Nephron progenitor cell (in vitro differentiated cells): ENCODE measurements around the gene YAP1.

Source experiments
- DNase-seq: peaks from one replicate; pipeline ENCODE4 v3.0.0; 2021
- H3K27ac Mint-ChIP-seq: 2 replicates; pipeline ENCODE4 v1.8.0; 2021; ENCODE audit warnings: mild to moderate bottlenecking, moderate library complexity, mixed read lengths
- H3K27me3 Mint-ChIP-seq: 2 replicates; pipeline ENCODE4 v1.8.0; 2021; ENCODE audit warnings: mild to moderate bottlenecking, low read depth, mixed read lengths; ENCODE audit not compliant: poor library complexity
- H3K36me3 Mint-ChIP-seq: 2 replicates; pipeline ENCODE4 v1.8.0; 2021; ENCODE audit warnings: low read depth, mixed read lengths
- H3K4me1 Mint-ChIP-seq: 2 replicates; pipeline ENCODE4 v1.8.0; 2021; ENCODE audit warnings: mixed read lengths
- H3K4me3 Mint-ChIP-seq: 2 replicates; pipeline ENCODE4 v1.8.0; 2021; ENCODE audit warnings: mild to moderate bottlenecking, moderate library complexity, mixed read lengths
- H3K9me3 Mint-ChIP-seq: 2 replicates; pipeline ENCODE4 v1.8.0; 2021; ENCODE audit warnings: mild to moderate bottlenecking, moderate library complexity, mixed read lengths
- TF ChIP-seq, protein P1 (sequence below): fragments of 200-600 bp; sonication (generic); IDR thresholded peaks from 2 replicates; pipeline ENCODE4 v1.5.0; 2021; ENCODE audit warnings: antibody characterized with exemption

The YAP1 gene

DNA sequence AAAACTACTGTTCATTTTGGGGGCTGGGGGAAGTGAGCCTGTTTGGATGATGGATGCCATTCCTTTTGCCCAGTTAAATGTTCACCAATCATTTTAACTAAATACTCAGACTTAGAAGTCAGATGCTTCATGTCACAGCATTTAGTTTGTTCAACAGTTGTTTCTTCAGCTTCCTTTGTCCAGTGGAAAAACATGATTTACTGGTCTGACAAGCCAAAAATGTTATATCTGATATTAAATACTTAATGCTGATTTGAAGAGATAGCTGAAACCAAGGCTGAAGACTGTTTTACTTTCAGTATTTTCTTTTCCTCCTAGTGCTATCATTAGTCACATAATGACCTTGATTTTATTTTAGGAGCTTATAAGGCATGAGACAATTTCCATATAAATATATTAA is 119.9 kb downstream of the YAP1 start:
- no peak for DNase-seq
- Mint-ChIP-seq H3K9me3 (no peaks in the 10 kb centered on the region), H3K27ac (no peak overlapping the region), H3K4me3 (no peak overlapping the region), H3K36me3 (peaks cover 85% of the 10 kb centered on the region), H3K4me1 (peaks cover 7% of the 10 kb centered on the region), H3K27me3 (no peaks in the 10 kb centered on the region)
- TF ChIP-seq, protein P1, sequence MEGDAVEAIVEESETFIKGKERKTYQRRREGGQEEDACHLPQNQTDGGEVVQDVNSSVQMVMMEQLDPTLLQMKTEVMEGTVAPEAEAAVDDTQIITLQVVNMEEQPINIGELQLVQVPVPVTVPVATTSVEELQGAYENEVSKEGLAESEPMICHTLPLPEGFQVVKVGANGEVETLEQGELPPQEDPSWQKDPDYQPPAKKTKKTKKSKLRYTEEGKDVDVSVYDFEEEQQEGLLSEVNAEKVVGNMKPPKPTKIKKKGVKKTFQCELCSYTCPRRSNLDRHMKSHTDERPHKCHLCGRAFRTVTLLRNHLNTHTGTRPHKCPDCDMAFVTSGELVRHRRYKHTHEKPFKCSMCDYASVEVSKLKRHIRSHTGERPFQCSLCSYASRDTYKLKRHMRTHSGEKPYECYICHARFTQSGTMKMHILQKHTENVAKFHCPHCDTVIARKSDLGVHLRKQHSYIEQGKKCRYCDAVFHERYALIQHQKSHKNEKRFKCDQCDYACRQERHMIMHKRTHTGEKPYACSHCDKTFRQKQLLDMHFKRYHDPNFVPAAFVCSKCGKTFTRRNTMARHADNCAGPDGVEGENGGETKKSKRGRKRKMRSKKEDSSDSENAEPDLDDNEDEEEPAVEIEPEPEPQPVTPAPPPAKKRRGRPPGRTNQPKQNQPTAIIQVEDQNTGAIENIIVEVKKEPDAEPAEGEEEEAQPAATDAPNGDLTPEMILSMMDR = no peak

DNA sequence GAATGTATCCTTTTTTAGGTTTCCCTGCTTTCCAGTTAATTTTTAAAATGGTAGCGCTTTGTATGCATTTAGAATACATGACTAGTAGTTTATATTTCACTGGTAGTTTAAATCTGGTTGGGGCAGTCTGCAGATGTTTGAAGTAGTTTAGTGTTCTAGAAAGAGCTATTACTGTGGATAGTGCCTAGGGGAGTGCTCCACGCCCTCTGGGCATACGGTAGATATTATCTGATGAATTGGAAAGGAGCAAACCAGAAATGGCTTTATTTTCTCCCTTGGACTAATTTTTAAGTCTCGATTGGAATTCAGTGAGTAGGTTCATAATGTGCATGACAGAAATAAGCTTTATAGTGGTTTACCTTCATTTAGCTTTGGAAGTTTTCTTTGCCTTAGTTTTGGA is 120.7 kb downstream of the YAP1 start:
- Mint-ChIP-seq H3K9me3 (no peaks in the 10 kb centered on the region), H3K4me3 (no peak overlapping the region), H3K4me1 (peaks cover 13% of the 10 kb centered on the region), H3K36me3 (peaks cover 78% of the 10 kb centered on the region), H3K27me3 (no peaks in the 10 kb centered on the region), H3K27ac (no peak overlapping the region)
- DNase-seq = no peak
- TF ChIP-seq, protein P1 = no peak

DNA sequence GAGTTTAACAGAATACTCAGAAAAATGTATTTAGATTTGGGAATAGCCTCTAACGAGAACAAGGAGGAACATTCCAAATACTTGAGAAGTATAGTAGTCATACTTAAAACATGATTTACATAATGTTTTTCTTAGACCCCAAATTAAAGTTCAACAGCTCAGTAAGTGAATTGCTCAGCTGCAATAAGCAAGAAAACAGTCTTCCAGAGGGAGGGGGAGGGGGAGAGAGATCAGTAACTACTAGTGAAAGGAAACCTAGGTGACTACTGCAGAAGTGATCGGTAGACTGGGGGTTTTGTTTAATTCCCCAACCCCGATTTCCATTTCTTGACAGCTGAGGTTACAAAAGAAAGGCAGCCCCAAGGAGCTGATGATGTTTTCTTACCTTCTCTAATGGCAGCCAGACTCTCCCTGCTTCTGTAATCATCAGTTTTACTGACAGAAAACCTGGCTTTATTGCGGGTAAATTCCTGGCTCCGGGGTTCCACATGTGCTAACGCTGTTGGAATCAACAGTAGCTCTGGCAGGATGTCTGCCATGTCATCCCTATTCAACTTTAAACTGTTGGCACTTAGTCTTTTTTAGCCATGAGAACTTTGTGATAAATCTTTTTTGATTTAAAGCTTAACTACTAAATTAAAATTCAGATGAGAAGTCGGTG is 124.7 kb downstream of the YAP1 start:
- Mint-ChIP-seq H3K4me3 (peak overlapping the region; percentile 4), H3K27ac (peak overlapping the region; percentile 93), H3K9me3 (peaks cover 4% of the 10 kb centered on the region), H3K27me3 (no peaks in the 10 kb centered on the region), H3K4me1 (peaks cover 36% of the 10 kb centered on the region), H3K36me3 (peaks cover 62% of the 10 kb centered on the region)
- TF ChIP-seq, protein P1 = no peak
- no peak for DNase-seq

DNA sequence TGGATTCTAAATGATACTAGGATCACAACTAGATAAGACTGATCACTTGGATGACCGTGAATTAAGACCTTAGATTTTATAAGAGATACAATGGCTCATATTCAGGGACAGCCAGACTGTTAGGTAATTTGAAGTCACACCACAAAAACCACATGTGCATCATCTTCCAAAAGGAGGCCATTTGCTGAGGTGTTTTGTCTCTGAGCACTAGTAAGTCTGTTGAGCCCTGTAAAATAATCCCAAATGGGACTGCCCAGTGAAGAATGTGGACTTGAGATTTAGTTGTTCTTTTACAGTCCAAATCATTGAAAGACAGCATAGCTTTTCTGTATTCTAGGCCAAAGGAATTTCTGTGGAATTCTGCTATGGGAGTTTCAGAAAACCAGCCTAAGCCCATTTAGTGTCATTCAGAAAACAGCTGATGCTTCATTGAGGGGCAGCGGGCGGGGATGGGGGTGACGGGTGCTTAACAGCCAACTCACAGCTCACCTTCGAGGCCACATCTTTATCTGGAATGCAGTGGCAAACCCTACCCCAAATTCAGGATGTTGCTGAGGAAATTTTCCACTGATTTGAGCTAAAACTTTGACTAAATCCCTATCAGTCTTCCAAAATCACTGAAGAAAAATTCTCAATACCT is 127.0 kb downstream of the YAP1 start:
- peaks cover 39% of the 10 kb centered on the region for H3K36me3 Mint-ChIP-seq

DNA sequence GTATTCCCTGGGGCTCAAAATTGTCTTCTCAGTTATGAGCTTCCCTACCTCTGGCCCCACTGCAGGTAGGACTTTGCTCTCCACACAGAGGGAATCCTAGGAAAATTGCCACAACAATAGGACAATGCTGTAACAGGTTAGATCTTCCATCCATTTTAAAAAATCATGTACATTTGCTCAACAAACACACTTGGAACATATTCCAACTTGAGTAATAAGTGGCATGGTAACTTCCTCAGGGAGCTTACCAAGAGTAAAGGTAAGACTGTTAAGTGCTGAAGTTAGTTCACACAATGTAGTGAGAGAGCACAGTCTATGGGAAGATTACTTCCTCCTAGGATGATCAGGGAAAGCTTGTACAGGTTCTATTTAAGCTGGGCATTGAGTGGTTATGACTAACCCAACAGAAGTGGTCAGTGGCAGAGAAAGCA is 128.2 kb downstream of the YAP1 start:
- no peak for DNase-seq
- Mint-ChIP-seq H3K4me3 (no peak overlapping the region), H3K9me3 (peaks cover 4% of the 10 kb centered on the region), H3K36me3 (peaks cover 28% of the 10 kb centered on the region), H3K27me3 (peaks cover 2% of the 10 kb centered on the region), H3K27ac (no peak overlapping the region), H3K4me1 (peaks cover 43% of the 10 kb centered on the region)
- TF ChIP-seq, protein P1 = no peak

More for the DNA sequence above, 127.0 kb downstream of the YAP1 start:
- DNase-seq = no peak
- Mint-ChIP-seq H3K9me3 (peaks cover 4% of the 10 kb centered on the region), H3K27ac (peak overlapping the region; percentile 84), H3K4me3 (no peak overlapping the region), H3K27me3 (peaks cover 2% of the 10 kb centered on the region), H3K4me1 (peaks cover 43% of the 10 kb centered on the region)
- TF ChIP-seq, protein P1 = no peak

DNA sequence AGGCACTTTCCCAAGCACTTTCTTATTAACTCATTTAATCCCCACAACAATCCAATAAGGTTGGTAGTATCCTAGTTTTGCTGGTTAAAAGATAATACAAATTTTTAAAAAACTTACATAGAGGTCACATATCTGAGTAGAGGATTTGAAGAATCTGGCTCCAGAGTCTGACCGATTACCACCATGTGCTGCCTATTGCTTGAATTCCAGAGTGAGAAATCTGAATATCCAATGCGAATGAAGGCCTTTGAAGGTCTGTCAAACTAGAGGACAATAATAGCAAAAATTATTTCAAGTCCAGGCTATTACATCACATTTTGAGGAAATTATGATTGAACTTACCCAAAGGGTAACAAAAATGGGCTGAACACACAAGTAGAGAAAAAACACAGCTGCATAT is 129.2 kb downstream of the YAP1 start:
- no peak for DNase-seq
- Mint-ChIP-seq H3K4me1 (peaks cover 43% of the 10 kb centered on the region), H3K27me3 (peaks cover 2% of the 10 kb centered on the region)

More for the DNA sequence above, 129.2 kb downstream of the YAP1 start:
- peaks cover 4% of the 10 kb centered on the region for H3K9me3 Mint-ChIP-seq
- TF ChIP-seq, protein P1 = no peak
- no peak overlapping the region for H3K4me3 Mint-ChIP-seq
- H3K36me3 Mint-ChIP-seq = peaks cover 21% of the 10 kb centered on the region
- no peak overlapping the region for H3K27ac Mint-ChIP-seq
